Thyroid gland (tissue), 4 donors: ENCODE results near the gene LMX1B.

Experiments
- POLR2A ChIP-seq, 2 donors: fragments of 450-650 bp; IDR thresholded peaks; one replicate each; pipeline ENCODE4 v1.6.1; 2017; ENCODE audit warnings: antibody characterized with exemption in 2 of 2, mild to moderate bottlenecking in 2 of 2, moderate library complexity in 1 of 2
- TF ChIP-seq, protein P1 (sequence below), 6 experiments: fragments of 200-600 bp in 3 of 6; fragments of 450-650 bp in 3 of 6; sonication (generic) in 3 of 6; IDR thresholded peaks; one replicate each; pipeline ENCODE4 v1.5.1; 2016 to 2019; ENCODE audit warnings: antibody characterized with exemption in 6 of 6, mild to moderate bottlenecking in 2 of 6, inconsistent platforms in 1 of 6, moderate library complexity in 1 of 6

DNA sequence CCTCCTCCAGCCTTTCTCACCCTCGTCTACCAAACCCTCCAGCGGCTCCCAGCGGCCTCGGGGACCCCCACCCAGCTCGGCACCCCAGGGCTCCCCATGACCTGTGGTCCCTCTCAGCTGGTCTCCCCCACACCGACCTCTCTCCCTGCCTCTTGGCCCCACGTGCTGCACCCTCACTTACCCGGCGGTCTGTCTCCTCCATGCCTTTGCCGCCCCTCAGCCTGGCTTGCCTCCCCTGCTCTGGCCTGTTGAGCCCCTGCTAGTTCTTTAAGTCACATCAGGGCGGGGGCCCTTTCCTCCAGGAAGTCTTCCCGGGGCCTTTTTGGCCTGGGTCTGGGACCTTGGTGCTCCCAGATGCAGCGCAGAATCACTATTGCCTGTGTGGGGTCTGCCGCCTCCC is 81.5 kb downstream of the LMX1B start:
- TF ChIP-seq, protein P1, sequence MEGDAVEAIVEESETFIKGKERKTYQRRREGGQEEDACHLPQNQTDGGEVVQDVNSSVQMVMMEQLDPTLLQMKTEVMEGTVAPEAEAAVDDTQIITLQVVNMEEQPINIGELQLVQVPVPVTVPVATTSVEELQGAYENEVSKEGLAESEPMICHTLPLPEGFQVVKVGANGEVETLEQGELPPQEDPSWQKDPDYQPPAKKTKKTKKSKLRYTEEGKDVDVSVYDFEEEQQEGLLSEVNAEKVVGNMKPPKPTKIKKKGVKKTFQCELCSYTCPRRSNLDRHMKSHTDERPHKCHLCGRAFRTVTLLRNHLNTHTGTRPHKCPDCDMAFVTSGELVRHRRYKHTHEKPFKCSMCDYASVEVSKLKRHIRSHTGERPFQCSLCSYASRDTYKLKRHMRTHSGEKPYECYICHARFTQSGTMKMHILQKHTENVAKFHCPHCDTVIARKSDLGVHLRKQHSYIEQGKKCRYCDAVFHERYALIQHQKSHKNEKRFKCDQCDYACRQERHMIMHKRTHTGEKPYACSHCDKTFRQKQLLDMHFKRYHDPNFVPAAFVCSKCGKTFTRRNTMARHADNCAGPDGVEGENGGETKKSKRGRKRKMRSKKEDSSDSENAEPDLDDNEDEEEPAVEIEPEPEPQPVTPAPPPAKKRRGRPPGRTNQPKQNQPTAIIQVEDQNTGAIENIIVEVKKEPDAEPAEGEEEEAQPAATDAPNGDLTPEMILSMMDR (IDR thresholded peaks at IDR 0.05): no peak
- no peak for TF ChIP-seq POLR2A (IDR thresholded peaks at IDR 0.05)
